ENCODE results near the gene PALM2AKAP2.

DNA sequence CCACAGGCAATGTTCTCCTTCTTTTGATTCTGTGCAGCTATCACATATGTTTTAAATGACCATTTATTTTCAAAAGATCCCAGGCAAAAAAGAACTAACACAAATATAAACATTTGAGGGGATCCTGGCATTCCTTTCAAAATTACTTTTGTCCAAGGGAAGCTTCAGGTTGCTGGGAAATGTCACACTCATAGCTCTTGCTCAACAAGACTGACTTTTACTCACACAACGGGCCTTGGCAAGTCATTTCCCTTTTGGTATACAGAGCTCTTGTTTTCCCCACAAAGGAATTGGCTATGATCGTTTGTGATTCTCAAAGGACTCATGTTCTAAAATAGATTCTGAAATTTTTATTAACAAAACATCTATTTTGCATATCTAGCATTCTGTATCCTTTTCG, 4.5 kb upstream of the PALM2AKAP2 start:
- no peak for TF ChIP-seq POLR2A (IDR thresholded peaks at IDR 0.05)
- TF ChIP-seq, protein P1, sequence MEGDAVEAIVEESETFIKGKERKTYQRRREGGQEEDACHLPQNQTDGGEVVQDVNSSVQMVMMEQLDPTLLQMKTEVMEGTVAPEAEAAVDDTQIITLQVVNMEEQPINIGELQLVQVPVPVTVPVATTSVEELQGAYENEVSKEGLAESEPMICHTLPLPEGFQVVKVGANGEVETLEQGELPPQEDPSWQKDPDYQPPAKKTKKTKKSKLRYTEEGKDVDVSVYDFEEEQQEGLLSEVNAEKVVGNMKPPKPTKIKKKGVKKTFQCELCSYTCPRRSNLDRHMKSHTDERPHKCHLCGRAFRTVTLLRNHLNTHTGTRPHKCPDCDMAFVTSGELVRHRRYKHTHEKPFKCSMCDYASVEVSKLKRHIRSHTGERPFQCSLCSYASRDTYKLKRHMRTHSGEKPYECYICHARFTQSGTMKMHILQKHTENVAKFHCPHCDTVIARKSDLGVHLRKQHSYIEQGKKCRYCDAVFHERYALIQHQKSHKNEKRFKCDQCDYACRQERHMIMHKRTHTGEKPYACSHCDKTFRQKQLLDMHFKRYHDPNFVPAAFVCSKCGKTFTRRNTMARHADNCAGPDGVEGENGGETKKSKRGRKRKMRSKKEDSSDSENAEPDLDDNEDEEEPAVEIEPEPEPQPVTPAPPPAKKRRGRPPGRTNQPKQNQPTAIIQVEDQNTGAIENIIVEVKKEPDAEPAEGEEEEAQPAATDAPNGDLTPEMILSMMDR (IDR thresholded peaks at IDR 0.05) = no peak
- no peak for TF ChIP-seq EP300 (IDR thresholded peaks at IDR 0.05)
